Nephron (organoid): Measurements from ENCODE around the gene TAS1R2.
A peak's percentile ranks its signal among the peaks of the same experiment; 100 is the strongest.
"Not testable (repeated sequence)": the region's sequence is repeated elsewhere in the genome, so short reads cannot be mapped to it uniquely, and the experiment has no call there.

Source experiments
- H3K27ac Mint-ChIP-seq, 3 experiments: 2 replicates each; pipeline ENCODE4 v1.8.0; 2020; ENCODE audit warnings: mixed read lengths in 3 of 3, mild to moderate bottlenecking in 2 of 3, moderate library complexity in 1 of 3
- H3K27me3 Mint-ChIP-seq: 2 replicates; pipeline ENCODE4 v1.8.0; 2021; ENCODE audit warnings: low read depth, mild to moderate bottlenecking, moderate library complexity, mixed read lengths
- H3K36me3 Mint-ChIP-seq: 2 replicates; pipeline ENCODE4 v1.8.0; 2020; ENCODE audit warnings: low read depth, mixed read lengths
- H3K4me1 Mint-ChIP-seq: 2 replicates; pipeline ENCODE4 v1.8.0; 2020; ENCODE audit warnings: mixed read lengths
- H3K4me3 Mint-ChIP-seq, 3 experiments: 2 replicates each; pipeline ENCODE4 v1.8.0; 2020; ENCODE audit warnings: mild to moderate bottlenecking in 3 of 3, mixed read lengths in 3 of 3, moderate library complexity in 2 of 3
- H3K9me3 Mint-ChIP-seq: 2 replicates; pipeline ENCODE4 v1.8.0; 2020; ENCODE audit warnings: mixed read lengths
- TF ChIP-seq, protein P1 (sequence below), 3 experiments: fragments of 200-600 bp; sonication (generic); IDR thresholded peaks; one replicate each; pipeline ENCODE4 v1.5.0; 2021; ENCODE audit warnings: antibody characterized with exemption in 3 of 3; ENCODE audit not compliant: unreplicated experiment in 3 of 3

TAS1R2 gene

DNA sequence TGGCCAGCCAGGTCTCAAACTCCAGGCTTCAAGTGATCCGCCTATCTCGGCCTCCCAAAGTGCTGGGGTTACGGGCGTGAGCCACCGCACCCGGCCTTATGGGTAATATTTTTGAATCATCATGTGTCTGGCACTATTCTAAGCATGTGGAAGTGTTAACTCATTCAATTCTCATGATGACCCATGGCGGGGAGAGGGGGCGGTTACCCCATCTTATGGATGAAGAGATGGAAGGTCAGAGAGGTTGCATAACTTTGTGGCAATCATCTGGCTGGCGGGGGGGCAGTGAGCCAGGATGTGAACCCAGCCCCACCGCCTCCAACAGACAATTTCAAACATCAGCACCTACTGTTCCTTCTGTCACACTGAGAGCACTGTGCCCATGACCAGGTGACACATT lies 11.5 kb upstream of the TAS1R2 start:
- no peak overlapping the region for H3K27ac Mint-ChIP-seq
- peaks cover 7% of the 10 kb centered on the region for H3K4me1 Mint-ChIP-seq
- no peaks in the 10 kb centered on the region for H3K36me3 Mint-ChIP-seq
- TF ChIP-seq, protein P1, sequence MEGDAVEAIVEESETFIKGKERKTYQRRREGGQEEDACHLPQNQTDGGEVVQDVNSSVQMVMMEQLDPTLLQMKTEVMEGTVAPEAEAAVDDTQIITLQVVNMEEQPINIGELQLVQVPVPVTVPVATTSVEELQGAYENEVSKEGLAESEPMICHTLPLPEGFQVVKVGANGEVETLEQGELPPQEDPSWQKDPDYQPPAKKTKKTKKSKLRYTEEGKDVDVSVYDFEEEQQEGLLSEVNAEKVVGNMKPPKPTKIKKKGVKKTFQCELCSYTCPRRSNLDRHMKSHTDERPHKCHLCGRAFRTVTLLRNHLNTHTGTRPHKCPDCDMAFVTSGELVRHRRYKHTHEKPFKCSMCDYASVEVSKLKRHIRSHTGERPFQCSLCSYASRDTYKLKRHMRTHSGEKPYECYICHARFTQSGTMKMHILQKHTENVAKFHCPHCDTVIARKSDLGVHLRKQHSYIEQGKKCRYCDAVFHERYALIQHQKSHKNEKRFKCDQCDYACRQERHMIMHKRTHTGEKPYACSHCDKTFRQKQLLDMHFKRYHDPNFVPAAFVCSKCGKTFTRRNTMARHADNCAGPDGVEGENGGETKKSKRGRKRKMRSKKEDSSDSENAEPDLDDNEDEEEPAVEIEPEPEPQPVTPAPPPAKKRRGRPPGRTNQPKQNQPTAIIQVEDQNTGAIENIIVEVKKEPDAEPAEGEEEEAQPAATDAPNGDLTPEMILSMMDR (IDR thresholded peaks at IDR 0.05; ENCODE audit: unreplicated experiment in 3 of 3) = no peak
- H3K4me3 Mint-ChIP-seq = no peak overlapping the region
- H3K9me3 Mint-ChIP-seq = no peaks in the 10 kb centered on the region
- H3K27me3 Mint-ChIP-seq = peaks cover 29% of the 10 kb centered on the region

DNA sequence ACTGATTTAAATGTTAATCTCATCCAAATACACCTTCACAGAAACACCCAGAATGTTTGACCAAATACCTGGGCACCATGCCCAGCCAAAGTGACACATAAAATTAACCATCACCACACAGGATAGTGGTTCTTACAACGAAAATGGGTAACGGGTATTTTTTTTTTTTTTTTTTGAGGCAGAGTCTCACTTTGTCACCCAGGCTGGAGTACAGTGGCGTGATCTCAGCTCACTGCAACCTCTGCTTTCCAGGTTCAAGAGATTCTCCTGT lies 11.1 kb upstream of the TAS1R2 start:
- peaks cover 32% of the 10 kb centered on the region for H3K27me3 Mint-ChIP-seq
- not testable (repeated sequence) for H3K36me3 Mint-ChIP-seq, H3K9me3 Mint-ChIP-seq, H3K4me3 Mint-ChIP-seq, H3K4me1 Mint-ChIP-seq
- peak overlapping the region in 1 of 3 experiments; percentile 53 for H3K27ac Mint-ChIP-seq

DNA sequence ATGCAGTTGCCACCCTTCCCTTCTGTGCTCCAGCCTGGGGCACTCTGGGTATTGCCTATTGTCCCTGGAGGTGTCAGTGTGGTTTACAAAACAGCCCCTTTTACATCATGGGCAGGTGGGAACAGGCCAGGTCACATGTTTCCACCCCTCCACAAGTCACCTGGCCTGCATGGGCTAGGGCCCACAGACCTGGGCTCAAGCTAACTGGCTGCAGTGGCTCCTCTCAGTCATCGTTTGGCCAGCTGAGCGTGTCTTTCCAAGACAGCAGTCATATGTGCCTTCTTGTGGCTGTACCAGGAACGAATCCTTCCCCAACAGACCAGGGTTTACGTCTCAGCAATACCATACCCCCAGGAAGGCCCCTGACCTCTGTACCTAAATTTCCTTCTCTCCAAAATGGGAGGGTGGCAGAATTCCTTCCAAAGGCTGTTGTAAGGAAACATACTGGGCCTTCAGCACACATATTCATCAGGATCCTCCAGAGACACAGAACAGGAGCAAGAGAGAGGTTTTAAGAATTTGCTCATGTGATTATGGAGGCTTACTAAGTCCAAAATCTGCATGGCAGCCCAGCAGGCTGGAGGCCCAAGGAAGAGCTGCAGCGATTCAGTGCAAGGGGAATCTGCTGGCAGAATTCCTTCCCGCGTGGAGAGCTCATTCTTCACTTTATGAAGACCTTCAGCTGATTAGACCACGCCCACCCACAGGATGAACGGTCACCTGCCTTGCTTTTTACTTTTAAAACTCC lies 10.6 kb upstream of the TAS1R2 start:
- Mint-ChIP-seq H3K4me3 (no peak overlapping the region), H3K4me1 (peaks cover 7% of the 10 kb centered on the region), H3K27ac (peak overlapping the region in 2 of 3 experiments; percentile 38 to 53), H3K9me3 (no peaks in the 10 kb centered on the region), H3K27me3 (peaks cover 32% of the 10 kb centered on the region), H3K36me3 (no peaks in the 10 kb centered on the region)
- TF ChIP-seq, protein P1 (IDR thresholded peaks at IDR 0.05; ENCODE audit: unreplicated experiment in 3 of 3) = no peak

DNA sequence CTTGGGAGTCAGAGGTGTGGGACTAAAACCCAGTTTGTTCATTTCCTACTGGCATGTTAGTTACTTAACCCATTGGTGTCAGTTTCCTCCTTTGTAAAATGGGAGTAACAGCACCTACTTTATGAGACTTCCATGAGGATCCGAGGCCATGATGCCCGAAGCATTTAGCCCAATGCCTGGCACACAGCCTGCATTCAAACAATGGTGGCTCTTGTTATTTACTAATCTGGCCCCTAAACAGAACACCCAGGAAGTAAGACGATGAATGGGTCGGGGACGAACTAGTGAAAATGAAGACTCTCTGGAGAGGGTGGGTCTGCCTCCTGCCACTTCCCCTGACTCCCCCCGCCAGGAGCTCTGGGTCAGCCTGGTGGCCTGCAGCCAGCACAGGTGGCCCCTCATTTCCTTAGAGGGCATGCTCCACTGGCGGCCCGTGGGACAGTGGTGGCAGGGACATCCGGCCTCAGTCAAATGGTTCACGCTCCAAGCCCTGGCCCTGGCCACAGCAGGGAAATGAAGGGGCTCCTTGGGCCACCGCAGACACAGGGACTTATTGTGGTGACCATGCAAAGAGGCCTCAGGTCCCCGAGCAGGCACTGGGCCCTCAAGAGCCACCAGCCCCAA lies 9.5 kb upstream of the TAS1R2 start:
- Mint-ChIP-seq H3K4me3 (no peak overlapping the region), H3K27me3 (peaks cover 38% of the 10 kb centered on the region)
- TF ChIP-seq, protein P1 (IDR thresholded peaks at IDR 0.05; ENCODE audit: unreplicated experiment in 3 of 3) = no peak

DNA sequence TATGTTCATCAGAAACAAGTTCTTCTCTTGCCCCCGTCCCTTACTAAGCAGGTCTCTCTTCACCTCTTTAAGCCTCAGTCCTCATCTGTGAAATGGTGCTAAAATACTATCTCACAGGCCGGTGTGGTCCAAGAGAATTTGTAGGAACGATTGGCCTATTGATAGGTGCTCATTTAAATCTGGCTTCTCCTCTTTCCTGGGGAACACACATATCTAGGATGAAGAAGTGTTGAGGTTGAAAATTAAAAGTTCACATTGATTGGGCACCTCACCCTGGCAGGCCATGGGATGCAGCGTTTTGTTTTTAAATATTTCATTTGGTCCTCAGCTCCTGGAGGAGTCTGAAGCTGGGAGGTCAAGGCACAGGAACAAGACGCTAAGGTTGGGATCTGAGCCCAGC lies 8.9 kb upstream of the TAS1R2 start:
- no peak overlapping the region for H3K27ac Mint-ChIP-seq
- H3K4me1 Mint-ChIP-seq = peaks cover 7% of the 10 kb centered on the region

More for the DNA sequence above, 9.5 kb upstream of the TAS1R2 start:
- H3K4me1 Mint-ChIP-seq = peaks cover 7% of the 10 kb centered on the region
- no peaks in the 10 kb centered on the region for H3K36me3 Mint-ChIP-seq
- H3K27ac Mint-ChIP-seq = no peak overlapping the region
- no peaks in the 10 kb centered on the region for H3K9me3 Mint-ChIP-seq

DNA sequence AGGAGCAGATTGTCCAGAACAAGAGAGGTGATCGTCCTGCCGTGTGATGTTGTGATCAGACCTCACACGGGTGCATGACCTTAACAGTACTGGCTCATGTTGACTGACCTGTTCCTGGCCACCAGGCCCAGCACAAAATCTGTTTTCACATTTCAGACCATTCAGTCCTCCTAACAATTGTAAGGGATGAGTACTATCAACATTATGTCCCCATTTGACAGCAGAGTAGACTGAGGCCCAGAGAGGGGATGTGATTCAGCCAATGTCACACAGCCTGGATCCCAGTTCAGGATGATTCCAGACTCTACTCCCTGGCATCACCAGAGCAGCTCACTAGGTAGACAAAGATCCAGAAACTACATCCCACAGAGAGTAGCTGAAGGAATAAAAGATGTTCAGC lies 7.4 kb upstream of the TAS1R2 start:
- Mint-ChIP-seq H3K36me3 (no peaks in the 10 kb centered on the region), H3K27ac (no peak overlapping the region)
- TF ChIP-seq, protein P1 (IDR thresholded peaks at IDR 0.05; ENCODE audit: unreplicated experiment in 3 of 3) = no peak

More for the DNA sequence above, 8.9 kb upstream of the TAS1R2 start:
- no peak overlapping the region for H3K4me3 Mint-ChIP-seq
- H3K36me3 Mint-ChIP-seq = no peaks in the 10 kb centered on the region
- TF ChIP-seq, protein P1 (IDR thresholded peaks at IDR 0.05; ENCODE audit: unreplicated experiment in 3 of 3) = no peak
- H3K27me3 Mint-ChIP-seq = peaks cover 38% of the 10 kb centered on the region
- H3K9me3 Mint-ChIP-seq = no peaks in the 10 kb centered on the region

More for the DNA sequence above, 7.4 kb upstream of the TAS1R2 start:
- peaks cover 7% of the 10 kb centered on the region for H3K4me1 Mint-ChIP-seq
- no peak overlapping the region for H3K4me3 Mint-ChIP-seq
- H3K27me3 Mint-ChIP-seq = peaks cover 42% of the 10 kb centered on the region
- H3K9me3 Mint-ChIP-seq = no peaks in the 10 kb centered on the region
